ENCODE measurements around the gene MCTP1.

DNA sequence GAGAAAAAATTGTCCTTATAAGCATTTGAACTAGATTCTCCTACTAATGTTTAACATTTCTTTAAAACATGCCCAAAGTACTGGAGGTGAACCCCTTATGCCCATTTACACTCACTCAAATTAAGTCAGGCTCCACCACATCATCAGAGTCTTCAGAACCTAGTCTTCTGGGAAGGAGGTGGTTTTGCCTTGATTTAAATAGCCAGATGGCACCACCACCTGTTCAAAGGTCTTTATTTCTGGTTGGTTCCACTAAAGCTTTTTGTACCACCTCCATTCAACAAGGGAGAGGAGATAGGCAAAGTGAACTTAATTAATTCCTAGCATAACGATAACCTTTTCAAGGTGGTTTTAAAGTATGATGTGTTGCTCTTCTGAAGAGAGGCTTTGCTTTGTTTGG is 476.9 kb downstream of the MCTP1 start:
- TF ChIP-seq POLR2AphosphoS5 (IDR thresholded peaks at IDR 0.05; ENCODE audit: low read depth, low read length) (no peak), POLR2A (IDR thresholded peaks at IDR 0.05; ENCODE audit: low read depth, low read length) (no peak), TAF1 (IDR thresholded peaks at IDR 0.05; ENCODE audit: borderline replicate concordance, low read depth, low read length) (no peak)
